HepG2 (cell line): ENCODE data around the gene MYO1E. TPM values are rescaled to one million over a fixed set of nuclear protein-coding genes. Genes with fewer than 3 reads are reported as not detected.
A peak's percentile ranks its signal among the peaks of the same experiment; 100 is the strongest.

Experiments used
- ATF7 ChIP-seq, 2 experiments: fragments of 450-650 bp in 1 of 2; sonication (generic) in 1 of 2; formaldehyde crosslinking in 1 of 2; IDR thresholded peaks; 2 replicates each; pipeline versions ENCODE4 v1.4.0 to v1.6.1; 2016 to 2020; ENCODE audit warnings: antibody characterized with exemption in 1 of 2, mild to moderate bottlenecking in 1 of 2, missing genetic modification reagents in 1 of 2
- CHD4 ChIP-seq: fragments of 200-600 bp; sonication (generic); IDR thresholded peaks from 2 replicates; pipeline ENCODE4 v1.7.0; 2017; ENCODE audit warnings: mild to moderate bottlenecking, low read length, borderline replicate concordance
- IRX3 ChIP-seq: sonication (generic); formaldehyde crosslinking; IDR thresholded peaks from 2 replicates; pipeline ENCODE4 v1.8.1; 2023; ENCODE audit warnings: mild to moderate bottlenecking, low read depth, missing genetic modification reagents, borderline replicate concordance
- MED8 ChIP-seq: sonication (generic); formaldehyde crosslinking; IDR thresholded peaks from 2 replicates; pipeline ENCODE4 v1.8.1; 2023; ENCODE audit warnings: mild to moderate bottlenecking, missing genetic modification reagents; ENCODE audit not compliant: insufficient replicate concordance
- NKX3-1 ChIP-seq: sonication (generic); formaldehyde crosslinking; IDR thresholded peaks from 2 replicates; pipeline ENCODE4 v1.5.0; 2020; ENCODE audit warnings: missing genetic modification reagents
- PAF1 ChIP-seq: IDR thresholded peaks from 2 replicates; pipeline ENCODE4 v1.6.1; 2016; ENCODE audit warnings: missing genetic modification reagents, missing compliant biosample characterization
- PITX1 ChIP-seq: sonication (generic); formaldehyde crosslinking; IDR thresholded peaks from 2 replicates; pipeline ENCODE4 v1.5.1; 2020; ENCODE audit warnings: mild to moderate bottlenecking, missing genetic modification reagents
- RXRA ChIP-seq: sonication (generic); formaldehyde crosslinking; IDR thresholded peaks from 2 replicates; pipeline ENCODE4 v1.5.1; 2020; ENCODE audit warnings: missing genetic modification reagents
- SP140L ChIP-seq: sonication (generic); formaldehyde crosslinking; IDR thresholded peaks from 2 replicates; pipeline ENCODE4 v1.4.0; 2020; ENCODE audit warnings: missing genetic modification reagents, borderline replicate concordance
- THRA ChIP-seq: sonication (generic); formaldehyde crosslinking; IDR thresholded peaks from 2 replicates; pipeline ENCODE4 v1.4.0; 2020; ENCODE audit warnings: missing genetic modification reagents, borderline replicate concordance
- TMF1 ChIP-seq: sonication (generic); formaldehyde crosslinking; IDR thresholded peaks from 2 replicates; pipeline ENCODE4 v1.8.1; 2022; ENCODE audit warnings: low read depth, missing genetic modification reagents
- TRIM24 ChIP-seq: sonication (generic); formaldehyde crosslinking; IDR thresholded peaks from 2 replicates; pipeline ENCODE4 v1.8.0; 2022; ENCODE audit warnings: mild to moderate bottlenecking, missing genetic modification reagents
- ZBED4 ChIP-seq: sonication (generic); formaldehyde crosslinking; IDR thresholded peaks from 2 replicates; pipeline ENCODE4 v1.4.0; 2020; ENCODE audit warnings: missing genetic modification reagents, borderline replicate concordance
- ZMAT5 ChIP-seq: sonication (generic); formaldehyde crosslinking; IDR thresholded peaks from 2 replicates; pipeline ENCODE4 v1.5.0; 2020; ENCODE audit warnings: mild to moderate bottlenecking, low read depth, missing genetic modification reagents, borderline replicate concordance
- ZNF18 ChIP-seq: sonication (generic); formaldehyde crosslinking; IDR thresholded peaks from 2 replicates; pipeline ENCODE4 v1.8.0; 2022; ENCODE audit warnings: mild to moderate bottlenecking, missing genetic modification reagents; ENCODE audit not compliant: insufficient replicate concordance
- ZNF354B ChIP-seq: sonication (generic); formaldehyde crosslinking; IDR thresholded peaks from 2 replicates; pipeline ENCODE4 v1.8.0; 2022; ENCODE audit warnings: mild to moderate bottlenecking, missing genetic modification reagents
- ZNF513 ChIP-seq: sonication (generic); formaldehyde crosslinking; conservative IDR thresholded peaks from 2 replicates; pipeline ENCODE4 v1.5.0; 2020; ENCODE audit warnings: missing genetic modification reagents
- ZNF546 ChIP-seq: sonication (generic); formaldehyde crosslinking; conservative IDR thresholded peaks from 2 replicates; pipeline ENCODE4 v1.8.1; 2023; ENCODE audit warnings: mild to moderate bottlenecking, missing genetic modification reagents
- ZNF75D ChIP-seq: sonication (generic); formaldehyde crosslinking; IDR thresholded peaks from 2 replicates; pipeline ENCODE4 v1.8.1; 2023; ENCODE audit warnings: missing genetic modification reagents, mild to moderate bottlenecking, borderline replicate concordance
- polyA plus RNA-seq, 8 experiments: library from polyadenylated mRNA; depleted of rRNA in 3 of 8; stranded (reverse) in 7 of 8; unstranded in 1 of 8; fragments of >200 nt; fragmentation: Illumina TruSeq in 4 of 8; extraction: Trizol in 4 of 8; gene quantifications; 2 replicates each; pipeline versions ENCODE4 v1.2.1 to v1.2.3, GENCODE V29; 2011 to 2016; ENCODE audit warnings: low read depth in 4 of 8, missing spikeins in 1 of 8, mixed read lengths in 1 of 8; ENCODE audit not compliant: insufficient read depth in 1 of 8
- total RNA-seq, 5 experiments: library from RNA; depleted of rRNA; stranded (reverse); fragments of >200 nt; fragmentation: Illumina TruSeq; extraction: Trizol; gene quantifications; 2 replicates each; pipeline ENCODE4 v1.2.3, GENCODE V29; 2016; ENCODE audit warnings: low read depth in 1 of 5

Gene MYO1E
- total and polyA plus RNA-seq, 2 of the 13 experiments (the other 11 are each of a cell fraction or from before 2014, with no cell fraction given) = 15.7 to 25.1 TPM

GRCh38 chr15:59372352-59373211, at the start of gene MYO1E (continued):
- TF ChIP-seq ZNF18 (CRISPR knock-in tag) (peak; percentile 27), ZBED4 (CRISPR knock-in tag) (peak; percentile 49), TRIM24 (CRISPR knock-in tag) (no peak), ATF7 (IDR thresholded peaks at IDR 0.05) (no peak), ATF7 (CRISPR knock-in tag; IDR thresholded peaks at IDR 0.05) (no peak), PITX1 (CRISPR knock-in tag) (peak; percentile 86; the same call in 1 of the 2 replicates), ZNF354B (CRISPR knock-in tag) (0 out of 2 replicates have a peak, but pooled peaks have one; percentile 61), ZMAT5 (CRISPR knock-in tag) (no peak), TMF1 (CRISPR knock-in tag) (no peak; the same call in 1 of the 2 replicates), SP140L (CRISPR knock-in tag) (no peak), PAF1 (CRISPR knock-in tag) (no peak), ZNF75D (CRISPR knock-in tag) (no peak), THRA (CRISPR knock-in tag) (0 out of 2 replicates have a peak, but pooled peaks have one; percentile 4), ZNF546 (CRISPR knock-in tag) (peak; percentile 82; the same call in 1 of the 2 replicates), IRX3 (CRISPR knock-in tag) (no peak), NKX3-1 (peak; percentile 81), RXRA (CRISPR knock-in tag) (peak; percentile 58; the same call in 1 of the 2 replicates), MED8 (no peak), CHD4 (no peak), ZNF513 (no peak)
